Measurements from ENCODE around the gene ILDR1.

- no peak for TF ChIP-seq POLR2A (IDR thresholded peaks at IDR 0.05)
- no peak for TF ChIP-seq CTCF (IDR thresholded peaks at IDR 0.05)
- TF ChIP-seq POLR2AphosphoS5 (IDR thresholded peaks at IDR 0.05) = no peak
Measured at GRCh38 chr3:121951291-121951919, 70.6 kb downstream of the ILDR1 start.

All from sigmoid colon (tissue), 4 donors.